HK-2 (cell line): ENCODE data around the gene MUL1.
A peak's percentile ranks its signal among the peaks of the same experiment; 100 is the strongest.
"Not testable (repeated sequence)": the region's sequence is repeated elsewhere in the genome, so short reads cannot be mapped to it uniquely, and the experiment has no call there.

ENCODE experiments used
- DNase-seq: peaks from one replicate; pipeline ENCODE4 v3.0.0-alpha.2; 2018; ENCODE audit not compliant: unreplicated experiment

MUL1 gene, protein sequence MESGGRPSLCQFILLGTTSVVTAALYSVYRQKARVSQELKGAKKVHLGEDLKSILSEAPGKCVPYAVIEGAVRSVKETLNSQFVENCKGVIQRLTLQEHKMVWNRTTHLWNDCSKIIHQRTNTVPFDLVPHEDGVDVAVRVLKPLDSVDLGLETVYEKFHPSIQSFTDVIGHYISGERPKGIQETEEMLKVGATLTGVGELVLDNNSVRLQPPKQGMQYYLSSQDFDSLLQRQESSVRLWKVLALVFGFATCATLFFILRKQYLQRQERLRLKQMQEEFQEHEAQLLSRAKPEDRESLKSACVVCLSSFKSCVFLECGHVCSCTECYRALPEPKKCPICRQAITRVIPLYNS

GRCh38 chr1:20507564-20508410 lies at the start of gene MUL1:
Gene MUL1 (minus strand): TSS chr1:20508151. CDS start chr1:20508024, 127 bp downstream.
- DNase-seq = peak; percentile 94

DNA sequence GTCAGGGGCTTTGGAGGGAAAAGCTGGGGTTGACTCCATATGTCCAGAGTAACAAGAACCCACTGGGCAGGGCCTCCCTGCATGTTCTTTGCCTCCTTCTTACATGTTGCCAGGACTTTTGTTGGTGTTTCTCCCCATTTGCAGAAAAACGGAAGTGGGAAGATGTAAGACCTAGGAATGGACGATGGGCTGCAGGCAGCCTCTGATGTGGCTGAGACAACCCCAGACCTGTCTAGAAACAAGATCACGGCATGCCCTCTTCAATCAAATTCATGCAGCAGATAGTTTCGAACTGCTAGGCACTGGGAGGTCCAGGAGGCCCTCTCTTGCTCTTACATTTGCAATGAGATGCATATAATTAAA lies 47.8 kb upstream of the MUL1 start:
- no peak for DNase-seq

- no peak for DNase-seq
These were observed 47.2 kb upstream of the MUL1 start for GRCh38 chr1:20555025-20555757.

- no peak for DNase-seq
These were observed 44.9 kb upstream of the MUL1 start for GRCh38 chr1:20552728-20553445.

DNA sequence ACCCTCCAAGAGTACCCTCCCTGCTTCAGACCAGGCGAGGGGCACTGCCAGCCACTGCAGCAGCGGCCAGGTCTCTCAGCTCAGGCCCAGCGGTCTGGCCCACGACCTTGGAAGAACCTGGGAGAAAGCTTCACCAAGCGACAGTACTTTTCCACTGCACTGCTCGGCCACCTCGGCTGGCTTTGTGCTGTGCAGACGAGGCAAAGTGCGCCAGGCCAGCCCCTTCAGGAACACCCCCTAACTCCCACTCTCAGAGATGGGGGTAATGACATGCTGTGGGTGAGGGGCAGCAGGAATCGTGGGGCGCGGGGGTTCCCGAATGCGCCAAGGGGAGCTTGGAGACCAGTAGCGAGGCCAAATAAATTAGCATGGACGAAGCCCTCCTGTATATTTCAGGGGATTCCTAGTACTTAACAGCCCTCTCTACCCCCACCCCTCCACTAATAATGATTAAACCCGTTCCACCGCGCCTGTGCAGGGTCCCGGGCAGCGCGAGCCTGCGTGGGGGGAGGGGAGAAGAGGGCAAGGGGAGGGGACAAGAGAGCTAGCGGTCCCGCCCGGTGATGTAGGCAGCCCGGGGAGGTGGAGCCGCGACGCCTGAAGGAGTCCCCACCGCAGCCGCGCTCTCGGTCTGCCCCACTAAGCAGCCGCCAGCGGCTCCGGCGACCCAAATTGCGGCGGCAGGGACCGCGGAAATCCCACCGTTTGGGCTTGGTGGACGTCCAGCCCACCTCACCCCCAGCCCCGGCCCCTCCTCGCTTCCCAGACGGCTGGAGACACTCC lies 44.2 kb upstream of the MUL1 start, which contains the start of gene FAM43B:
Gene FAM43B (plus strand): TSS at position 629 of the 783 bp plus-strand sequence. CDS start 401 bp downstream, outside the sequence.
- no peak for DNase-seq

DNA sequence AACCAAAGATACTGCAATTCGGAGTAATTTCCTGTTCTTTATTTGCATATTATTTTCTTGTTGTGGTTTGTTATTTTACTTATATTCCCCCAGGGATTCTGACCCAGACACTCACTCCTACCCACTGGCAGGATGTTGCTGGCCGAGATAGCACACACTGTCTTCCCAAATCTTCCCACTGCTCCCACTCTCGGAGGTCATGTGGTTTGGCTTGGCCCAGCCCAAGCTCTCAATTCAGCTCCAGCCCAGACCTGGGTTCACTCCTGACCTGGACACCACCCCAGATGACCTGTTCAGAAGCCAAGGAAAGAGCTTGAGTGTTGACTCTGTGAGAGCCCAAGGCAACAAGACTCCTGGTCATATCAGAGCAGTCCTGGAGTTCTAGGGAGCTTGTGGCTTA lies 43.2 kb upstream of the MUL1 start:
- DNase-seq = no peak

DNA sequence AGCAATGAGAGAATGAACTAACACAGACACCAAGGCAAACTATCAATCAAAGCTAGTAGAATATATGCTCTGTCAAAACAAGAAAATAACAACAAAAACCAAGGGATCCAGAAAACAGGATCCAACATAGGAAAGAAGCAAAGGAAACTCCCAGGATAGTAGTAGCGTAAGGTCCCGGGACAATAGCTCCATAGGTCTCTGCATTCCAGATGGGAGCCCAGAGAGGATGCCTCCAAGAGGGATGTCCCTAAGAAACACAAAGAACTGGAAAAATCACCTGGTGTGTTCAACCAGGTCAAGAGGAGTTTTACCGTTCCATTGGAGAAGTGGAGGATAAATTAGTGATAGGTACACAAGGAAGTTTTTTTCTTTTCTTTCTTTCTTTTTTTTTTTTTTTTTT lies 38.7 kb upstream of the MUL1 start:
- DNase-seq = no peak

DNA sequence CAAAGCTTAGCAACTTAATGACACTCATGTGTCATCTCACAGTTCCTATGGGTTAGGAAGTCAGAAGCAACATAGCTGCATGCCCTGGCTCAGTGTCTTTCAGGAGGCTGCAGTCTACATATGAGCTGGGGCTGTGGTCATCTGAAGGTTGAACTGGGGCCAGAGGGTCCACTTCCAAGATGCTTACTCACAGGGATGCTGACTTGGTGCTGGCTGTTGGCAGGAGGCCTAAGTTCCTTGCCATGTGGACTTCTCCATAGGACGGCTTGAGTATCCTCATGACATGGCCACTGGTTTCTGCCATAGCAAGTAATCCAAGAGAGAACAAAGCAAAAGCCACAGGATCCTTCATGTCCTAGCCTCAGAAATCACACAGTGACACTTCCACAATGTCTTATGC lies 32.3 kb upstream of the MUL1 start:
- DNase-seq = no peak

DNA sequence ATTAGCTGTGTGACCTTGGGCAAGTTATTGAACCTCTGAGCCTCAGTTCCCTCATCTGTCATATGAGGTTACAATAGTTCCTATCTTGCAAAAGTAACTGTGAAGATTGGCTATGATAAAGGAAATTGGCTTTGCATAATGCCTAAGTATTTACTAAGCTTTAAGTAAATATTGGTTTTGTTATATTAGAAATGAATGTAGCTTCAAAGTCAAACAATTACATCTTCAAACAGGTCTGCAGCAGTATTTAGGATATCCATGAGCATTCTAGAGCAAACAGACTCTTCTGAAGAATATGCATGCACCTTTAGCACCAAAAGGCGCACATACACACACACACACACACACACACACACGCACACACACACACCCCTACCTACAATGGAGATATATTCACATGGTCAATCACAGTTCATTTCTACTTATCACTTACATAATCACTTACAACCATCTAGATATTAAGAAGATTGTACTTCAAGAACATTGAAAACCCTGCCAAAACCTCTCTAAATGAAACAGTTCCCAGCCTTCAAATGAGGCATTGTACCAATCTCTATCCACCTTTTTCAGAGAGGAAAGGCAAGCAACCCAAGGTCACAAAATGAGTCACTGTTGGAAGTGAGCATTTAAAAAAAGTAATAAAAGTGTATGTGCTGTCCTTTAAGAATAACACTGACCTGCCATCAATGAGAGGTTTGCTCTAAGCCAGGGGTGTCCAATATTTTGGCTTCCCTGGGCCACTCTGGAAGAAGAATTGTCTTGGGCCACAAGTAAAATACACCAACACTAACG lies 31.0 kb upstream of the MUL1 start:
- no peak for DNase-seq

- no peak for DNase-seq
These were observed 30.3 kb upstream of the MUL1 start for GRCh38 chr1:20538227-20538626.

DNA sequence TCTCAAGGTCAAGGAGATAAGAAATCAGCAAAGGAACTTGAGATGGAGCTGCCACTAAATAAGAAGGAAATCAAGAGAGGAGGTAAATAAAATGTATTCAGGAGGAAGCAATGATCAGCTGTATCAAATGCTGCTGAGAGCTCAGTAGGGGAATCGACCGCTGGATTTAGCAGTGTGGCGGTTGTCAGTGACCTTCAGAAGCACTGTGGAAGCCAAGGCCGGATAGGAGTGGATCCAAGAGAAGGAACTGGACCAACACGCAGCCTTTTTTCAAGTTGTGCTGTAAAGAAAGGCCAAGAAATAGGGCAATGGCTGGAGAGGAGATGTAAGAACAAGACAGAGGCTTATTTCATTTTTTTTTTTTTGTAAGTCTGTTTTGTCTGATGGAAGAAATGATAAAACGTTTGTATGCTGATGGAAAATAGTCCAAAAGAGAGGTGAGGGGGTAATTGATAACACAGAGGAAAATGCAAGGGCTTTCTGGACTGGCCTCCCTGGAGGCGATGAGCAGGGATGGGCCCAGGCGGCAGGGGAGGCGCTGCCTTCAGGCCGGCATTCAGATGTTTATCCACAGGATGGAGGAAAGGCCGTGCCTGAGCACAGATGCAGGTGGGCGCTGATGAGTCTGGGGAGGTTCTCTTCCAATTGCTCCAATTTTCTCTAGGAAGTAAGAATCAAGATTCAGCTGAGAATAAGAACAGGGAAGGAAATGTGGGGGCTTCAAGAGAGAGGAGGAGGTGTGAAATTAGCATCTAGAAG lies 26.9 kb upstream of the MUL1 start:
- DNase-seq = no peak

DNA sequence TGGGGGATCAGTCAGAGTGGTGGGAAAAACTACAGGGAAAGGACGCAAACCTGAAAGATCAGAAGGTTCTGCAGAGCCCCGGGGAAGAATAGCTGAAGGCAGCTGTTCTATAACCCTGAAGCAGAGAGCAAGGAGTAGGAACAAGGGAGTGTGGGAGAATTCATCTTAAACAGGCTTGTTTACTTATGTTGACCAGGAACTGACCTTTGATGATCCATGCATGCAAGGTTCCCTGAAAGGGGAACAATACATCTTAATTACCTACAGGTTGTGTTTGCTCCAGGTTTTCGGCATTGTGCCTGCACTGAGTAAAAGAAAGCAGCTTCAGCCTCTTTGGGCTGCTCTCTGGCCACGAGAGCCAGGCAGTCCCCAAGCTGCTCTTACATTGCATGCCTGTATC lies 25.7 kb upstream of the MUL1 start:
- DNase-seq = no peak

- DNase-seq = no peak
These were observed 22.9 kb upstream of the MUL1 start for GRCh38 chr1:20530901-20531300.

DNA sequence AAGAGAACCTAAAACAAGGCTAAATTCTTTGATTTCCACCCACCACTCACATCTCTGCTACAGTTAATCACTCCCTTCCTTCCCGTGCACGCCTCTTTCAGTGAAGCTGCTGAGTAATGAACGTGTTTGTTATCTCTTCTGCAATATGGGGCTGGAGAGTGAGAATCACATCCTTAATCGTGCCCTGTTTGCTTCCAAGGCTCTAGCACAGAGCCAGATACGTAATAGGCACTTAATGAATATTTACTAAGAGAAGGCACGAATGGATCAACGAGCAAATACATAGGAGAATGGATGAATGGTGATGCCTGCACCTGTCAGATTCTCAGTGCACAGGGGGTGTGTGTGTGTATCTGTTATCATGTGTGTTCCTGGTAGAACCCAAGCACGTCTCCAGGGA lies 22.4 kb upstream of the MUL1 start:
- no peak for DNase-seq

GRCh38 chr1:20528221-20528620 lies 20.3 kb upstream of the MUL1 start:
- DNase-seq = no peak

- no peak for DNase-seq
These were observed 18.3 kb upstream of the MUL1 start for GRCh38 chr1:20526267-20526666.

DNA sequence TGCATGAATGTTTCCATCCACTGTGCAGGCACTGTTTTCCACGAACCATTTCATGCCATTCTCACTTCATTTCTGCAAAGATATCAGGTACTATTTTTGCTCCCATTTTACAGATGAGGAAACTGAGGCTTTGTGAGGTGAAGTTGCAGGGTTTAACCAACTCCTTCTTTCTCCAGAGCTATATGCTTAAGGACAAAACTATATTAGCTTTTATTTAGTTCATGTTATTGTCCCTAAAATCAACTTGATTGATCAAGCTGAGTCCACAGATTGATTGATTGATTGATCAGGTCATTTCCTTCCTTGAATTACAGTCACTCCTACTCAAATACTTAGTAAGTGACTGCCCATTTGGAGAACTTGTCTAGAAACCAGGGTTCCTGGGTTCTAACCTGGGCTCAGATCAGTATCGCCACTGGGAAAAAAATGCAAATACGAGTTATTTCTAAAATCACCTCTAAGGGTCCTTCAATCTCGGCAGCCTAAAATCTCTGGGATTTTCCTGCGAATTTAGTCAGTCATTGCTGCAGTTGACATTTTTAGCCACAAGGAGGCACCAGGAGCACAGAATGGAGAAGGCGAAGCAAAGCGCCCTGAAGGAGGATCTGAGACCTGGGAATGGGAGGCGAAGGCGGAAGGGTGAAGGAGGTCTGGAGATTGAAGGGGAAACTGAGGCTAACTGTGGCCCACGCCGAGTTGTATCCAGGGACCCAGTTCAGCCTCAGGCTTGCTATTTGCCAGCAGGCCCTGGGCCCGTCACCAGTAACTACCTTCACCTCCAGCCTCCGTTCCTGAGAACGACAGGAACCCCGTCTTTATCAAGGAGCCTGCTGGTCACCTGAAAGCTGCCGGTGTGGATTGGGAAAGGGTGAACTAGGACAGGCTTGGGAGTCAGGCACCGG lies 14.3 kb upstream of the MUL1 start:
- peak; percentile 76 for DNase-seq

DNA sequence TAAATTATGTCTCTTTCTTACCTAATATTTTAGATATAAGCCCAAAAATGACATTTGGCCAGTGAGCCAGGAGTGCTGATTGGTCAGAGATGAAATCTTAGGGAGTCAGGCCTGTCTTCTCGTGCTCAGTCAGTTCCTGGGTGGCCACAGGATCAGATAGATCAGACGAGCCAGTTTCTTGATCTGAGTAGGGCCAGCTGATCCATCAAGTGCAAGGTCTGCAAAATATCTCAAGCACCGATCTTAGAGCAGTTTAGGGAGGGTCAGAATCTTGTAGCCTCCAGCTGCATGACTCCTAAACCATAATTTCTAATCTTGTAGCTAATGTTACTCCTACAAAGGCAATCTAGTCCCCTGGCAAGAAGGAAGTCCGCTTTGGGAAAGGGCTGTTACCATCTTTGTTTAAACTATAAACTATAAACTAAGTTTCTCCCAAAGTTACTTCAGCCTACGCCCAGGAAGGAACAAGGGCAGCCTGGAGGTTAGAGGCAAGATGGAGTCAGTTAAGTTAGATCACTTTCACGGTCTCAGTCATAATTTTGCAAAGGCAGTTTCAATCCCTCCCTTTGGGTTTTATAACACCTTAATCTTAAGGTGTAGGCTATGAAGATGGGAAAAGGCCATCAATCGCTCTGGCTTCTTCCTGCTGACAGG lies 11.8 kb upstream of the MUL1 start:
- DNase-seq = not testable (repeated sequence)
